Hepatocyte (in vitro differentiated cells): ENCODE measurements around the gene EIF1AX.

Source experiments
- EZH2 ChIP-seq: fragments of 200-600 bp; sonication (generic); IDR thresholded peaks from 2 replicates; pipeline ENCODE4 v1.6.1; 2016; ENCODE audit warnings: antibody characterized with exemption, mild to moderate bottlenecking, borderline replicate concordance
- TF ChIP-seq, protein P1 (sequence below): fragments of 200-600 bp; sonication (generic); IDR thresholded peaks from 2 replicates; pipeline ENCODE4 v1.5.1; 2016; ENCODE audit warnings: antibody characterized with exemption, mild to moderate bottlenecking; ENCODE audit not compliant: poor library complexity

DNA sequence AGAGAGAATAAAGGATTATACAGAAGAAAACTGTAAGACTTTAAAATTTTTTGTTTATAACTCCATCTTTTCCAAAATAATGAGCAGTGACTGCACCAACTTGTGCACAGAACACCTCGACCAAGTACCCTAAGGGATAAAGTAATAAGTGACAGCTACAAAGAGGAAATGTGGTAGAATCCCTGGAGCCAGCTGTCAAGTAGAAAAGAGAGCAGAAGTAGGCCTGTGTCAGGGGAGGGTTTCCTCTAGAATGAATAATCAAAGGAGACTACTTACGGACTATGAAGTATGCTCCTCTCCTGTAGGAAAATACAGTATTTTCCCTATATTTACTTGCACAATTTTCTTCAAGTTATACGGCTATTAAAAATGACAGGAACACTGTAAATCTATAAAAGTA lies 1.2 kb downstream of the EIF1AX start:
- no peak for TF ChIP-seq EZH2
- TF ChIP-seq, protein P1, sequence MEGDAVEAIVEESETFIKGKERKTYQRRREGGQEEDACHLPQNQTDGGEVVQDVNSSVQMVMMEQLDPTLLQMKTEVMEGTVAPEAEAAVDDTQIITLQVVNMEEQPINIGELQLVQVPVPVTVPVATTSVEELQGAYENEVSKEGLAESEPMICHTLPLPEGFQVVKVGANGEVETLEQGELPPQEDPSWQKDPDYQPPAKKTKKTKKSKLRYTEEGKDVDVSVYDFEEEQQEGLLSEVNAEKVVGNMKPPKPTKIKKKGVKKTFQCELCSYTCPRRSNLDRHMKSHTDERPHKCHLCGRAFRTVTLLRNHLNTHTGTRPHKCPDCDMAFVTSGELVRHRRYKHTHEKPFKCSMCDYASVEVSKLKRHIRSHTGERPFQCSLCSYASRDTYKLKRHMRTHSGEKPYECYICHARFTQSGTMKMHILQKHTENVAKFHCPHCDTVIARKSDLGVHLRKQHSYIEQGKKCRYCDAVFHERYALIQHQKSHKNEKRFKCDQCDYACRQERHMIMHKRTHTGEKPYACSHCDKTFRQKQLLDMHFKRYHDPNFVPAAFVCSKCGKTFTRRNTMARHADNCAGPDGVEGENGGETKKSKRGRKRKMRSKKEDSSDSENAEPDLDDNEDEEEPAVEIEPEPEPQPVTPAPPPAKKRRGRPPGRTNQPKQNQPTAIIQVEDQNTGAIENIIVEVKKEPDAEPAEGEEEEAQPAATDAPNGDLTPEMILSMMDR, result no peak
